Tibial nerve (tissue), 4 donors: ENCODE results near the gene GSTM5.

Source experiments
- EP300 ChIP-seq, 2 donors: sonication (generic); formaldehyde crosslinking; IDR thresholded peaks; one replicate each; pipeline ENCODE4 v1.6.1; 2017; ENCODE audit warnings: antibody characterized with exemption in 2 of 2, mild to moderate bottlenecking in 1 of 2
- POLR2A ChIP-seq, 2 donors: fragments of 450-650 bp; IDR thresholded peaks; one replicate each; pipeline ENCODE4 v1.6.1; 2017; ENCODE audit warnings: antibody characterized with exemption in 2 of 2, mild to moderate bottlenecking in 2 of 2, moderate library complexity in 2 of 2
- TF ChIP-seq, protein P1 (sequence below), 5 experiments: fragments of 200-600 bp in 3 of 5; fragments of 450-650 bp in 2 of 5; sonication (generic) in 3 of 5; IDR thresholded peaks; one replicate each; pipeline ENCODE4 v1.5.1; 2016 to 2019; ENCODE audit warnings: antibody characterized with exemption in 5 of 5, mild to moderate bottlenecking in 3 of 5, moderate library complexity in 2 of 5

GRCh38 chr1:109765483-109765815 is 53.4 kb downstream of the GSTM5 start:
- TF ChIP-seq, protein P1, sequence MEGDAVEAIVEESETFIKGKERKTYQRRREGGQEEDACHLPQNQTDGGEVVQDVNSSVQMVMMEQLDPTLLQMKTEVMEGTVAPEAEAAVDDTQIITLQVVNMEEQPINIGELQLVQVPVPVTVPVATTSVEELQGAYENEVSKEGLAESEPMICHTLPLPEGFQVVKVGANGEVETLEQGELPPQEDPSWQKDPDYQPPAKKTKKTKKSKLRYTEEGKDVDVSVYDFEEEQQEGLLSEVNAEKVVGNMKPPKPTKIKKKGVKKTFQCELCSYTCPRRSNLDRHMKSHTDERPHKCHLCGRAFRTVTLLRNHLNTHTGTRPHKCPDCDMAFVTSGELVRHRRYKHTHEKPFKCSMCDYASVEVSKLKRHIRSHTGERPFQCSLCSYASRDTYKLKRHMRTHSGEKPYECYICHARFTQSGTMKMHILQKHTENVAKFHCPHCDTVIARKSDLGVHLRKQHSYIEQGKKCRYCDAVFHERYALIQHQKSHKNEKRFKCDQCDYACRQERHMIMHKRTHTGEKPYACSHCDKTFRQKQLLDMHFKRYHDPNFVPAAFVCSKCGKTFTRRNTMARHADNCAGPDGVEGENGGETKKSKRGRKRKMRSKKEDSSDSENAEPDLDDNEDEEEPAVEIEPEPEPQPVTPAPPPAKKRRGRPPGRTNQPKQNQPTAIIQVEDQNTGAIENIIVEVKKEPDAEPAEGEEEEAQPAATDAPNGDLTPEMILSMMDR (IDR thresholded peaks at IDR 0.05): no peak
- TF ChIP-seq POLR2A (IDR thresholded peaks at IDR 0.05): no peak
- TF ChIP-seq EP300 (IDR thresholded peaks at IDR 0.05): no peak
